ENCODE data around the gene RAI14.

The RAI14 gene

GRCh38 chr5:34688015-34688810 is 32.1 kb downstream of the RAI14 start:
- DNase-seq (ENCODE audit: low read depth): no peak
- H3K4me3 ChIP-seq (ENCODE audit: low read depth, low read length): no peak overlapping the region
- no peak for TF ChIP-seq CTCF (IDR thresholded peaks at IDR 0.05; ENCODE audit: control insufficient read depth, extremely low read depth, insufficient read depth)

- TF ChIP-seq CTCF (IDR thresholded peaks at IDR 0.05; ENCODE audit: control insufficient read depth, extremely low read depth, insufficient read depth): no peak
- no peak overlapping the region for H3K4me3 ChIP-seq (ENCODE audit: low read depth, low read length)
- DNase-seq (ENCODE audit: low read depth): no peak
Measured at GRCh38 chr5:34690301-34690700, 34.2 kb downstream of the RAI14 start.

- H3K4me3 ChIP-seq (ENCODE audit: low read depth, low read length): no peak overlapping the region
- no peak for TF ChIP-seq CTCF (IDR thresholded peaks at IDR 0.05; ENCODE audit: control insufficient read depth, extremely low read depth, insufficient read depth)
- no peak for DNase-seq (ENCODE audit: low read depth)
Measured at GRCh38 chr5:34690898-34691297, 34.8 kb downstream of the RAI14 start.

- no peak overlapping the region for H3K4me3 ChIP-seq (ENCODE audit: low read depth, low read length)
- TF ChIP-seq CTCF (IDR thresholded peaks at IDR 0.05; ENCODE audit: control insufficient read depth, extremely low read depth, insufficient read depth): no peak
- DNase-seq (ENCODE audit: low read depth): no peak
Measured at GRCh38 chr5:34691326-34691725, 35.2 kb downstream of the RAI14 start.

GRCh38 chr5:34692786-34693185 is 36.7 kb downstream of the RAI14 start:
- no peak for DNase-seq (ENCODE audit: low read depth)
- no peak overlapping the region for H3K4me3 ChIP-seq (ENCODE audit: low read depth, low read length)
- no peak for TF ChIP-seq CTCF (IDR thresholded peaks at IDR 0.05; ENCODE audit: control insufficient read depth, extremely low read depth, insufficient read depth)

GRCh38 chr5:34694012-34694411 is 37.9 kb downstream of the RAI14 start:
- no peak for TF ChIP-seq CTCF (IDR thresholded peaks at IDR 0.05; ENCODE audit: control insufficient read depth, extremely low read depth, insufficient read depth)
- no peak overlapping the region for H3K4me3 ChIP-seq (ENCODE audit: low read depth, low read length)
- DNase-seq (ENCODE audit: low read depth): no peak

- no peak for TF ChIP-seq CTCF (IDR thresholded peaks at IDR 0.05; ENCODE audit: control insufficient read depth, extremely low read depth, insufficient read depth)
- no peak overlapping the region for H3K4me3 ChIP-seq (ENCODE audit: low read depth, low read length)
Measured at GRCh38 chr5:34694685-34695084, 38.6 kb downstream of the RAI14 start.

More at GRCh38 chr5:34694685-34695084, 38.6 kb downstream of the RAI14 start:
- DNase-seq (ENCODE audit: low read depth): no peak

Data from LNCaP clone FGC (cell line).